Sigmoid colon (tissue), 7 donors: ENCODE results near the gene DERL2. TPM values are rescaled to one million over a fixed set of nuclear protein-coding genes. Genes with fewer than 3 reads are reported as not detected.
A peak's percentile ranks its signal among the peaks of the same experiment; 100 is the strongest.

Experiments
- DNase-seq: peaks from one replicate; pipeline ENCODE4 v3.0.0-alpha.2; 2019
- H3K27ac ChIP-seq, 4 donors: fragments of 200-600 bp; sonication (generic); one replicate each; pipeline ENCODE4 v1.5.1; 2016 to 2019; ENCODE audit warnings: mild to moderate bottlenecking in 1 of 4
- H3K27me3 ChIP-seq, 3 donors: fragments of 200-600 bp; sonication (generic); one replicate each; pipeline ENCODE4 v1.5.1; 2019; ENCODE audit warnings: mild to moderate bottlenecking in 1 of 3
- H3K36me3 ChIP-seq, 4 donors: fragments of 200-600 bp; sonication (generic); one replicate each; pipeline ENCODE4 v1.5.1; 2016 to 2019
- H3K4me1 ChIP-seq, 4 donors: fragments of 200-600 bp; sonication (generic); one replicate each; pipeline ENCODE4 v1.5.1; 2017 to 2019
- H3K4me3 ChIP-seq, 4 donors: fragments of 200-600 bp; sonication (generic); one replicate each; pipeline ENCODE4 v1.5.1; 2017 to 2019; ENCODE audit warnings: mild to moderate bottlenecking in 2 of 4, moderate library complexity in 1 of 4
- H3K9me3 ChIP-seq, 4 donors: fragments of 200-600 bp in 3 of 4; sonication (generic) in 3 of 4; one replicate each; pipeline versions ENCODE4 v1.5.1 to v1.6.1; 2013 to 2019
- EP300 ChIP-seq, 4 donors: sonication (generic); formaldehyde crosslinking; IDR thresholded peaks; one replicate each; pipeline ENCODE4 v1.6.1; 2017; ENCODE audit warnings: antibody characterized with exemption in 4 of 4
- POLR2A ChIP-seq, 2 donors: fragments of 450-650 bp; IDR thresholded peaks; one replicate each; pipeline ENCODE4 v1.6.1; 2016; ENCODE audit warnings: antibody characterized with exemption in 2 of 2, mild to moderate bottlenecking in 2 of 2, moderate library complexity in 2 of 2
- POLR2AphosphoS5 ChIP-seq, 4 donors: sonication (generic); formaldehyde crosslinking; IDR thresholded peaks; one replicate each; pipeline ENCODE4 v1.6.1; 2017; ENCODE audit warnings: antibody characterized with exemption in 4 of 4
- WGBS, 2 donors: extraction: QIAGEN DNeasy Blood & Tissue Kit; methylation state at CpG; one replicate each; pipeline ENCODE4 v1.1.7; 2013; 5-methylcytosine and 5-hydroxymethylcytosine counted together
- intact Hi-C: fragments of 100-400 bp; cut with DNase I; formaldehyde crosslinking; loops from one replicate; pipeline ENCODE4 v1.15.1; 2023
- polyA plus RNA-seq, 3 donors: library from polyadenylated mRNA; stranded (reverse); fragments of 200-250 nt; gene quantifications; one replicate each; pipeline ENCODE4 v1.2.3, GENCODE V29; 2013
- total RNA-seq, 4 donors: library from RNA; depleted of rRNA; stranded (reverse); fragments of >200 nt; gene quantifications; one replicate each; pipeline ENCODE4 v1.1.0, GENCODE V29; 2016
- TF ChIP-seq, protein P1 (sequence below), 4 experiments: fragments of 450-650 bp in 3 of 4; fragments of 200-600 bp in 1 of 4; IDR thresholded peaks; one replicate each; pipeline ENCODE4 v1.5.1; 2016 to 2019; ENCODE audit warnings: antibody characterized with exemption in 4 of 4, mild to moderate bottlenecking in 3 of 4, moderate library complexity in 2 of 4
- donor health status: healthy with polysubstance abuse.
- donor health status: Bipolar disorder and iron deficiency.
- donor health status: healthy.

The DERL2 gene
- total and polyA plus RNA-seq, 7 donors: 14.3 to 51.3 (median 23.1) TPM

DNA sequence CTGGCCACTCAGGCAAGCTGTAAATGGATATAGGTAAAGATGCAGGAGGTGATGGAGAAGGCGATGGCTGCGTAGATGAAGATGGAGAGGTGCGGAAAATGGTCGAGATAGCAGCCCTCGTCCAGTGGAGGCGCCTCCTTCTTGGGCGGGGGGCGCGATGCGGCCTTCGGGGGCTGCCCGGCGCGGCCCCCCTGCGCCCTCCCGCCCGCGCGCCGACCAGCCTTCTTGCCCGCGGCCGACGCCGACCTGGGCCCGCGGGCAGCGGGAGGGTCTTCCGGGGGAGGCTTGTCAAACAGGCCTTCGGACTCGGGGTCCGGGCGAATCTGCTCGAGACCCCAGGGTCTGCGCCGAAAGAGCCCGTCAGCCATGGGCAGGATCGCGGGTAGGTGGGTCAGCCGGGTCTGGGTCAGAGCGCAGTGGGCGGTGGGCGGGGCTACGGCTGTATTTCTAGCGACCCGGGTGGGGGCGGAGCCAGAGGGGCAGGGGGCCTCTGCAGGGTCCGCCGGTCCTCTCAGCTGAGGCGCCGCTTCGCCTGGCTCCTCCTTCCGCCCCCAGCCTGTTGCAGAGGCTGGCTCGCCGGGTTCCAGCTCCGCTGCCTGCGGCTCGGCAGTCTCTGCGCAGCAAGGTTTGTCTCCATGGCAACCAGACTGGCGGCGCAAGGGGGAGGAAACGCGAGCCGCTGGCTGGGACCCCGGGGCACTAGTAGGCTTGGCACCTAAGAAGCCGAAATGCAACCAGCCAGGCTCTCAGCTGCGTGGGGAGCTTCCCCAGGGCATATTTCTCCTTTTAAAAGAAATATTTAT, 14.8 kb upstream of the DERL2 start:
- DNase-seq: peak; percentile 91
- H3K27me3 ChIP-seq: peaks cover 0 to 5% (median 0%) of the 10 kb centered on the region in 3 donors
- H3K36me3 ChIP-seq: no peaks in the 10 kb centered on the region
- peaks cover 0 to 21% (median 18%) of the 10 kb centered on the region in 4 donors for H3K4me1 ChIP-seq
- intact Hi-C loops: no loop called here
- TF ChIP-seq EP300 (IDR thresholded peaks at IDR 0.05) (no peak), POLR2AphosphoS5 (IDR thresholded peaks at IDR 0.05) (peak in 3 of 4 donors; percentile 8 to 62 (median 39)), POLR2A (IDR thresholded peaks at IDR 0.05) (no peak)
- H3K27ac ChIP-seq: peak overlapping the region; percentile 36 to 74 (median 64)
- H3K4me3 ChIP-seq: peak overlapping the region; percentile 44 to 70 (median 62)
- 1 to 4% methylated on average over 67 of the region's 67 CpGs for WGBS, 2 donors
- no peaks in the 10 kb centered on the region for H3K9me3 ChIP-seq

- H3K27me3 ChIP-seq: peaks cover 0 to 5% (median 0%) of the 10 kb centered on the region in 3 donors
- peak overlapping the region in 2 of 4 donors; percentile 73 to 74 for H3K27ac ChIP-seq
- WGBS, 2 donors: 5% methylated on average over 18 of the region's 18 CpGs
- no peaks in the 10 kb centered on the region for H3K9me3 ChIP-seq
- H3K4me1 ChIP-seq: peaks cover 0 to 21% (median 18%) of the 10 kb centered on the region in 4 donors
- TF ChIP-seq POLR2AphosphoS5 (IDR thresholded peaks at IDR 0.05): no peak
- TF ChIP-seq EP300 (IDR thresholded peaks at IDR 0.05): no peak
- TF ChIP-seq, protein P1, sequence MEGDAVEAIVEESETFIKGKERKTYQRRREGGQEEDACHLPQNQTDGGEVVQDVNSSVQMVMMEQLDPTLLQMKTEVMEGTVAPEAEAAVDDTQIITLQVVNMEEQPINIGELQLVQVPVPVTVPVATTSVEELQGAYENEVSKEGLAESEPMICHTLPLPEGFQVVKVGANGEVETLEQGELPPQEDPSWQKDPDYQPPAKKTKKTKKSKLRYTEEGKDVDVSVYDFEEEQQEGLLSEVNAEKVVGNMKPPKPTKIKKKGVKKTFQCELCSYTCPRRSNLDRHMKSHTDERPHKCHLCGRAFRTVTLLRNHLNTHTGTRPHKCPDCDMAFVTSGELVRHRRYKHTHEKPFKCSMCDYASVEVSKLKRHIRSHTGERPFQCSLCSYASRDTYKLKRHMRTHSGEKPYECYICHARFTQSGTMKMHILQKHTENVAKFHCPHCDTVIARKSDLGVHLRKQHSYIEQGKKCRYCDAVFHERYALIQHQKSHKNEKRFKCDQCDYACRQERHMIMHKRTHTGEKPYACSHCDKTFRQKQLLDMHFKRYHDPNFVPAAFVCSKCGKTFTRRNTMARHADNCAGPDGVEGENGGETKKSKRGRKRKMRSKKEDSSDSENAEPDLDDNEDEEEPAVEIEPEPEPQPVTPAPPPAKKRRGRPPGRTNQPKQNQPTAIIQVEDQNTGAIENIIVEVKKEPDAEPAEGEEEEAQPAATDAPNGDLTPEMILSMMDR (IDR thresholded peaks at IDR 0.05): no peak
- no peak for TF ChIP-seq POLR2A (IDR thresholded peaks at IDR 0.05)
- no peak for DNase-seq
- intact Hi-C loops: no loop called here
- H3K4me3 ChIP-seq: peak overlapping the region; percentile 44 to 70 (median 62)
- no peaks in the 10 kb centered on the region for H3K36me3 ChIP-seq
Observed at GRCh38 chr17:5500247-5500588, 14.2 kb upstream of the DERL2 start.

- no peaks in the 10 kb centered on the region for H3K36me3 ChIP-seq
- 23 to 38% methylated on average over 44 of the region's 44 CpGs for WGBS, 2 donors
- H3K4me1 ChIP-seq: peaks cover 0 to 21% (median 16%) of the 10 kb centered on the region in 4 donors
- H3K4me3 ChIP-seq: peak overlapping the region; percentile 44 to 70 (median 62)
- intact Hi-C loops: no loop called here
- H3K27me3 ChIP-seq: peaks cover 0 to 5% (median 0%) of the 10 kb centered on the region in 3 donors
- DNase-seq: no peak
- no peaks in the 10 kb centered on the region for H3K9me3 ChIP-seq
- TF ChIP-seq POLR2AphosphoS5 (IDR thresholded peaks at IDR 0.05): no peak
- TF ChIP-seq, protein P1 (IDR thresholded peaks at IDR 0.05): no peak
- no peak for TF ChIP-seq EP300 (IDR thresholded peaks at IDR 0.05)
- TF ChIP-seq POLR2A (IDR thresholded peaks at IDR 0.05): no peak
- peak overlapping the region in 2 of 4 donors; percentile 73 to 74 for H3K27ac ChIP-seq
Observed at GRCh38 chr17:5499476-5500231, 13.7 kb upstream of the DERL2 start.

GRCh38 chr17:5492970-5493369, 7.0 kb upstream of the DERL2 start:
- H3K4me1 ChIP-seq: peaks cover 0 to 10% (median 2%) of the 10 kb centered on the region in 4 donors
- 93 to 98% methylated on average over 2 of the region's 2 CpGs for WGBS, 2 donors
- no peaks in the 10 kb centered on the region for H3K27me3 ChIP-seq
- TF ChIP-seq POLR2AphosphoS5 (IDR thresholded peaks at IDR 0.05) (no peak), EP300 (IDR thresholded peaks at IDR 0.05) (no peak), POLR2A (IDR thresholded peaks at IDR 0.05) (no peak)
- TF ChIP-seq, protein P1 (IDR thresholded peaks at IDR 0.05): no peak
- H3K9me3 ChIP-seq: no peaks in the 10 kb centered on the region
- H3K4me3 ChIP-seq: no peak overlapping the region
- H3K27ac ChIP-seq: no peak overlapping the region
- peaks cover 0 to 18% (median 9%) of the 10 kb centered on the region in 4 donors for H3K36me3 ChIP-seq
- DNase-seq: no peak
- intact Hi-C loops: no loop called here

- TF ChIP-seq POLR2A (IDR thresholded peaks at IDR 0.05) (no peak), EP300 (IDR thresholded peaks at IDR 0.05) (no peak), POLR2AphosphoS5 (IDR thresholded peaks at IDR 0.05) (no peak)
- TF ChIP-seq, protein P1 (IDR thresholded peaks at IDR 0.05): no peak
- Histone ChIP-seq H3K9me3 (no peaks in the 10 kb centered on the region), H3K4me1 (peaks cover 0 to 33% (median 23%) of the 10 kb centered on the region in 4 donors), H3K36me3 (peaks cover 0 to 29% (median 15%) of the 10 kb centered on the region in 4 donors), H3K27me3 (no peaks in the 10 kb centered on the region), H3K27ac (no peak overlapping the region), H3K4me3 (no peak overlapping the region)
- intact Hi-C loops: loop anchor here (5.0 kb wide), 1 partner anchor 51 kb away; the partner anchor contains the start of gene C1QBP
- DNase-seq: no peak
- 82 to 91% methylated on average over 8 of the region's 8 CpGs for WGBS, 2 donors
Observed at GRCh38 chr17:5488752-5489151, 2.8 kb upstream of the DERL2 start.
